GM12892 (cell line): Measurements from ENCODE around the gene TTLL11.

Experiments
- POLR2A ChIP-seq: IDR thresholded peaks from 2 replicates; pipeline ENCODE4 v1.6.1; 2011; ENCODE audit warnings: low read depth, low read length, control low read depth
- TAF1 ChIP-seq: IDR thresholded peaks from 2 replicates; pipeline ENCODE4 v1.6.1; 2011; ENCODE audit warnings: low read depth, mild to moderate bottlenecking, control low read depth, low read length, borderline replicate concordance

GRCh38 chr9:121995997-121996396, 97.1 kb downstream of the TTLL11 start:
- no peak for TF ChIP-seq TAF1
- no peak for TF ChIP-seq POLR2A
